Cortex of kidney (tissue), 1 donor: ENCODE data around the gene PDE5A.
"Not testable (repeated sequence)": the region's sequence is repeated elsewhere in the genome, so short reads cannot be mapped to it uniquely, and the experiment has no call there.

ENCODE experiments used
- DNase-seq: peaks from one replicate; lab custom pipeline; 2025; lab: John Stamatoyannopoulos, UW

Gene PDE5A

DNA sequence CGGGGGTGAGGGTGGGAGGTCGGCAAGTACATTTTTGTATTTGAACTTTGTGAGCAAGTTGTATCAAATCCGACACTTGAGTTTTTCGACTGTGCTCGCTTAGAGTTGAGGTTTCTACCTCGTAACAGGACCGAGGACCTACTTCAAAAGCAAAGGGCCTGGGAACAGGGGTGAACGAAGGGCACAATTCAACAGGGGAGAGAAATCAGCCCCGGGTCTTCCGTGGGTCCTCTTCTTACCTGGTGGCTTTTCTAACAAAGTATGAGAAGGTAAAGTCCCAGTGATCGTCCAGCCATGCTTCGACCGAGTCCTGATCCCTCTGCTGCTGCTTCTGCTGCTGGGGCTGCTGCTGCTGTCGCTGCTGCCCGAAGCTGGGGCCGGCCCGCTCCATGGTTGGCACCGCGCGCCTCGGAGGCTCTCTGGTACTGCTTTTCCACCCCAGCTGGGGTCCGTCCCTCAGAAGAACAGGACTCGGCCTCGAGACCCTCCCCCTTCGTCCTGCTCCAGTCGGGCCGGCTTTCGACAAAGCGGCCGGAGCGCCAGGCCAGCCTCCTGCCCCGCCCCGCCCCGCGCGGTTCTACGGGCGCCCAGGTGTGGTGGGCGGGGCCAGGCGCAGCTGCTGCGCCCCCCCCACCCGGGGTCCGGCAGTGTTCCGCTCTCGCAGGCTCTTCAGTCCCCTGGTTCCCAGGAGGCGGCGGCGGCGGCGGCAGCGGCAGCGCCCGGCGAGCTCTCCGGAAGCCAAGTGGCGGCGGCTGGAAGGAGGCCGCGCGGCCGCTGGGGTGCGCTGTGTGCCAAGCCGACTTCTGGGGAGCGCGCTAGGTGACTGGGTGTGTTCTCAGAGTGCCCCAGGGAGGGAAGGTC, at the start of gene PDE5A:
Gene PDE5A (minus strand): TSS at position 524 of the 861 bp plus-strand sequence. CDS start 133 bp downstream, at position 391.
- peak; percentile 12 for DNase-seq

DNA sequence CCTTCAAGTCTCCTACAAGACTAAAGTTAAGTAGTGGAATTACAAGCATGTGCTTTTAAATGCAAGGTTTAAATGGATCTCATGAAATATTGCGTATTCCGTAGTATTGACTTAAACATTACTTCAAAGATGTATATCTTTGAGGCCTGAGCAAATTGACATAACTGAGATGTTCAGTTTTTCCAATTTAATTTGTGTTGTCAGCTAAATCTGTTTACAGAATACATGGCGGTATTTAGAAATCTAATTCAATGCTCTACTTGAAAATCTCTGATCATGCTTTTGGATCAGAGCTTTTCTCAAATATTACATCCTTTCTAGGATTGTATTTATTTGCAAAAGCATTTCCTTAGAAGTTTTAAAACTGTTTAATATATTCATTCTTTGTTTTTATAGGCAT, 47.5 kb upstream of the PDE5A start:
- DNase-seq, result no peak

DNA sequence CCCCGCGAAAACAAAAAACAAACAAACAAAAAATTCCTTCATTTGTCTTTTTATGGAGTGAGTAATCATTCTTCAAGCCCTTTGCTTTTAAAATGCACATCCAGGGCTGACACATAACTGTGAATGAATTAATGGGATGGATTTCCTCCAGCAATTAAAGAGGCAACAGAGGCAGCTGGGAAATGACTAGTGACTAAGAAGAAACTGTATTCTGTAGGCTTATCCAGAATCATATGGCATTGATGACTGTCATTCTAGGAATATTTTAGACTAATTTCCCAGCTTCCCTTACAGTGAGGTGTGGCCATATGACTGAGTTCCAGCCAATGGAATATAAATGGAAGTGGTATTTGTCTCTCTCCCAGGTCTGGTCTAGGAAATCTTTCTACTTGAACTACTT, 46.8 kb upstream of the PDE5A start:
- DNase-seq, result no peak

DNA sequence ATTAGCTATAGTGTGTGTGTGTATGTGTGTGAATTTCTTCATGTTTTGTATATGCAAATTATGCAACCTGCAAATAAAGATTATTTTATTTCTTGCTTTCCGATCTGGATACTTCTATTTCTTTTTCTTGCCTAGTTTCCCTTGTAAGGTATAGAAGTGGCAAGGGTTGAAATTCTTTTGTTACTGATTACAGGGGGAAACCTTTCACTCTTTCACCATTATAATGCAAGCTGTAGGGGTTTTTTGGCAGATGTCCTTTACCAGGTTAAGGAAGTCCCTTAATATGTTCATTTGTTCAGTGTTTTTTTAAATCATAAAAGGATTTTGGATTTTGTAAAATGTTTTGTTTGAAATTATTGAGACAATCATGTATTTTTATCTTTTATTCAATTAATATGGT, 44.3 kb upstream of the PDE5A start:
- DNase-seq, result no peak

DNA sequence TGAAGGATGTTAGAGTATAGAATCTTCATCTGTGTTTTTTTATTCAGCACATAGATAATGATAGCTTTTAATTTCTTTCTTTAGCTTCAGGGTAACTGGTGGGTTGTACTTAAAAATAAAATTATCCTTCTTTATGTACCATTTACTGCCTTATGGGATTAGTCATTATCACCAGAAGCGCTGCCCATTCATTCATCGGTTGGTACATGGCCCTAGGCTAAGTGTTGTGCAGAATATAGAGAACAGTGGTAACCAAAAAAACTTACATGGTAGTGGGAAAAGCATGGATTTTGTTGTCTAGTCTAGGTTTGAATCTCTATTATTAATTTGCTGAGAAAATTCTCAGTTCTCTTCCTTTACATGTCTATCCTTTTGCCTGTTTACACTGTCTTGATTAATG, 43.5 kb upstream of the PDE5A start:
- DNase-seq, result no peak

DNA sequence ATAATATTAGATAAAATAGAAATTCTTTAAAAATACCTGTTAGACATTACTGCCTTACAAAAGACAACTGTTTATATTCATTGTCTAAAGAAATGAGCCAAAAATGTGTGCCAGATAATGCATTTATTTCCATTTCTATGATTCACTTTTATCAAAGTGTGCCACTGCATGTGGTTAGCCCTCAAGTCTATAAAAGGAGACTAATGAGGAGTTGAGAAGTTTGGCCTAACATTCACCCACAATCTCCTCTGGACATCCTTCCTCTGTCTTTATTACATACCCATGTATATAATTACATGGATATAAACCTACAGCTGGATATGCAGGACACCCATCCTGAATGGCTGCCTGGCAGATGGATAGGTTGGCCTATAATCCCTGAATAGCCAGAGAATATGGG, 42.6 kb upstream of the PDE5A start:
- no peak for DNase-seq

DNA sequence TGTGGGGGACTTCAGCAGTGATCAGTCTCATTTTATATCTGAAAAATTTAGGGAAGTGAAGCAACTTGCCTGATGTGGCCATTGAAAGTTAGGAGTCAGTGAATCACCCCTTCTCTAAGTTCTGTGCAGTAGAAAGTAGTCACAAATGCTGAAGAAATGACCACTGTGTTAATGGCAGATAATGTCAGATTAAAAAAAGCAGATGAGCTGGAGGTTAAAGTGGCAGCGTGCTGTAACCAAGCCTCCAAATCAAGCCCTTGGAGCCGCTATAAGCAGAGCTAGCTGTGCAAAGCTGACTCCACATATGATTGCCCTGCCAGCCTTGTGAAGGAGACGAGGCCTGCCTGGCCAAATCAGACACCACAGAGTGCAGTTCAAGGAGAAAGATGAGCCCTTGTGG, 39.2 kb upstream of the PDE5A start:
- DNase-seq, result no peak

DNA sequence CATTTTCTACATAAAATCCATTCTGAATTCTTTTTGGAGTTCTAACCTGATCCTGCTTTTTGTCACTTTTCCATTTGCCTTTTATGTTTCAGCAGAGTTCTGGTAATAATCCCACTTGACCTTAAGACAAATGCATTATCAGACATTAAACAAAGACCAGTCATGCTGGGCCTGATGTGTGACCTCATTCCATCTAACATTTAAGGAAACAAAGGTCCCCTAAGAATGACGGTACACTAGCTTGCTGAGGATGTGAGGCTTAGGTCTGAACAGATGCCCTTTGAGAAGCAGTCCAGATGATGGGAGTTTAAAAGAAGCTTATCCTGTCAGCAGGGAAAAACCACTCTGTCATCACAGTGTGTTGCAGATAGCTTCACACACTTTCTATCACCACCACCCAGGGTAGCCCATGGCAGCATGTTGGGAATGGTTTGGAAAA, 38.1 kb upstream of the PDE5A start:
- no peak for DNase-seq

DNA sequence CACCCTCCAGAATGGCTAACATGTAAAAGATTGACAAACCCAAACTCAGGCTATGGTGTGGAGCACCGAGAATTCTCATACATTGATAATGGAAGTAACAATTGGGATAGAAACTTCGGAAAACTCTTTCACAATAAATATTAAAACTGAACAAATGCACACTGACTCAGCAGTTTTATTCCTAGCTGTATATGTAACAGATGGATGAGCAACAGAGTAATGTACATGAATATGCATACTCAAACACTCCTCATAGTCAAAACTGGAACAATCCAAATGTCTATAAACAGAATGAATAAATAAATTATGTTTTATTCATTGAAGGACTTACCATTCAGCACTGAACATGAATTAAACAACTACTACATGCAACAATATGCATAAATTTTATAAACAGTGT, 37.1 kb upstream of the PDE5A start:
- no peak for DNase-seq

DNA sequence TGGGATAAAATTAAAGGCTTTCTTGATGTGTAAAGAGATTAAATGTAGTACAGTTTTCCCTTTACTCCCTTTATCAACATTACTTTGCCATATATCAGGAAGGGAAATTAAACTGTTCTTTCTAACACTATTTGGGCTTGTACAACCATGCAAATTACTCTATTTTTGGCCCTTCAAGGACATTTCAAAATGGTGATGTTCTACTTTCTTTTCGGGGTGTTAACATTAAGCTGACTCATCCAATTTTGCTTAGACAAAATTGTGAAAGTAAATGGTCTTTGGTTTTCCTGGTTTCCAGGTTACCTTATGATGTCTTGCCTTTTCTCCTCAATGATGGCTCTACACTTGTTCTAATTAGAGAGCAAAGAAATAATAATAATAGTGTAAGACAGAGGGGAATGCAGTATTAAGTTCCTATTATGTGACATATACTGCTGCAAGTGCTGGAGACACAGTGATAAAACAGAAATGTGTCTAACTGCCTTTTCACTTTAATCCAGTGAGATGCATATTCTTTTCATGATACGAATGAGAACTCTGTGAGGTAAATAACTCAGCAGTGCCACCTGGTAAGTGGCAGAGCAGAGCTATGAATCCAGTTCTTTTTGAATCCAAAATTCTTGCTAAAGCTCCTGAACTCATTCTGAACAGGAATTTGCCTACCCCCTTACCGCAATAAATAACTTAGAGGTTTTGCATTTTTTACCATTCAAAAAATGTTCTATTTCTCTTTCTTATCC, 35.7 kb upstream of the PDE5A start:
- no peak for DNase-seq

DNA sequence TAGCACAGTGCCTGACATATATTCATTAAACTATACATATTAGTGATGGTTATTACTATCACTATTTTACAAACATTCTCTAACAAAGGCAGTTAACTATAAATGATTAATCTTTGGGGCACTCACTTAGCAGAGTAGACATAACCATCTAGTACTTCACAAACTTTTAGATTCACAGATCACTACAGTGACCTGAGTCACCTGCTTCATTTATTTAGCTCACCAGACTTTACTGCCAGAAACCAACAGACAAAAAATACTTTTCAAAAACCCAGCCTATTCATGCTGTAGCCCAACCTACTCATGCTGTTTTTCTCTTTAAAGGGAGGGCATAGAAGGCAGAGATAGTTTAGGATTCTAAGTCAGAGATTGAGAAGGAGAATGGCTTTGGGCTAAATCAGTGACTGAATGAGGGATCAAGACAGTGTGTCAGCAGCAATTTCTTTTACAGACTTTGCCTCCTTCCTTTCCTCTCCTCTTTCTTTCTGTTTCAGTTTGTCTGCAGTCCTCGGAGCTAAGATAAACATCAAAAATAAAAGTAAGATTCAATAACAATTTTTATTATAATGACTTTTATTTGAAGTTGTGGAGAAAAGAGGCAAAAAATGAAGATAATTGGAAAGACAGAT, 34.7 kb upstream of the PDE5A start:
- DNase-seq, result no peak

DNA sequence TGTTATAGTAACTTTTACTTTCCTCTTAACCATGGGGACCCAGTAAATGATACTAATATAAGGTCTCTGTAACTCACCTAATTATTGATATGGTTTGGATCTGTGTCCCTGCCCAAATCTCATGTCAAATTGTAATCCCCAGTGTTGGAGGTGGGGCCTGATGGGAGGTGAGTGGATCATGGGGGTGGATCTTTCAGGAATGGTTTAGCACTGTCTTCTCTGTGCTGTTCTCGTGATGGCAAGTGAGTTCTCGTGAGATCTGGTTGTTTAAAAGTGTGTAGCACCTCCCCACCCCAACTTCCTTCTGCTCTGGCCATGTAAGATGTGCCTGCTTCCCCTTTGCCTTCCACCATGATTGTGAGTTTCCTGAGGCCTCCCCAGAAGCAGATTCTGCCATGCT, 34.0 kb upstream of the PDE5A start:
- not testable (repeated sequence) for DNase-seq

DNA sequence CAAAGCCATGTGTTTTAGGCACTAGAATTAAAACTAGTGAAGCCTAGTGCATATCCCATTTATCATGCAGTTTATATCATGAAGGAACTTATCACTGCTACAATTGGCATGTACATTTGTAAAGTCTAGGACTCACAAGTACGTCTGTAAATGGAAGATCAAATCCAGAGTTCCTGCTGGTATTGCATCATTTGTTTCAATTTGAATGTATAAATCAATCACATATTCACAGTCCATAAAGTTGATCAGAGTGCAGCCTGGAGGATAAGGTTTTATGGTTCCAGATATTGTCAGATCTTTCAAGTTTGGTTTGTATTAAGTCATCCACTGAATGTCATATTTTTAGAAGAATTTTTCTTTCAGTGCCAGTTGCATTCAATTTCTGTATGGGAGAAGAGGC, 32.6 kb upstream of the PDE5A start:
- no peak for DNase-seq

DNA sequence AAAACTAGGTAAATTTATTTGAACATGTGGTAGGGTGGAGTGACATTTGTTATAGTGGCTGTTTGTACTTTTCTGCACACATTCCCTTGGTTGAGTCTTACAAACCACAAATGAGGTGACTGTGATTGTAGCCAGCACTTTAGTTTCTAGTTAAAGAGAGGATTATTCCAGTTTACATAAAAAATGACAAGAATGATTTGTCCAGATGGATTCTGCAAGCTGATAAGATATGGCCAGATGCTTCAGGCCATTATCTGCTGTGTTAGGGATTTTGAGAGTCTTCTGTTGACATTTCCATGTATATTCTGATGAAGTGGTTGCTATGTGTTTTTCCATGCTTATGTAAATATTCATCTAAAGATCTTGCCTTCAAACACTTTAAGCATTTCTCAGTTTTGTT, 31.0 kb upstream of the PDE5A start:
- no peak for DNase-seq

DNA sequence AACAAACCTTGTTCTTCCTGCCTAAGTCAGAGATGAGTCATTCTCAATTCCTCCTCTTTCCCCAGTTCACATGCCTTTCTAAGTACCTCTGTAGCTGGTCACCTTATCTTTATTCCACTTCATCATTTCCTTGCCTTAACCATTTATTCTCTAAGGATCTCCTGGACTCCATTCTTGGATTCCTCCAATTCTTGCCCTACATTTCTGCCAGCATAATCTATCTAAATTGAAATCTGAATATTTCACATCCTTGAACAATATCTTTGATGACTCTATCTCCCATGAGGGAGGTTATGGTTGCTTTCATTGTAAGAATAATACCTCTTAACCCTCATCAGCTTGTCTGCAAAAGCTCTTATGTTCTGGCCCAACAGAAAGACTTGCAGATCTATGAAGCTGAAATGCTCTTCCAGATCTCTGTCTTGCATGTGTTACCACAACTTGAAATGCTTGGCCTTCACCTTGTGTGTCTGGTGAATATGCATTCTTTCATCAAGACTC, 28.6 kb upstream of the PDE5A start:
- DNase-seq, result no peak

DNA sequence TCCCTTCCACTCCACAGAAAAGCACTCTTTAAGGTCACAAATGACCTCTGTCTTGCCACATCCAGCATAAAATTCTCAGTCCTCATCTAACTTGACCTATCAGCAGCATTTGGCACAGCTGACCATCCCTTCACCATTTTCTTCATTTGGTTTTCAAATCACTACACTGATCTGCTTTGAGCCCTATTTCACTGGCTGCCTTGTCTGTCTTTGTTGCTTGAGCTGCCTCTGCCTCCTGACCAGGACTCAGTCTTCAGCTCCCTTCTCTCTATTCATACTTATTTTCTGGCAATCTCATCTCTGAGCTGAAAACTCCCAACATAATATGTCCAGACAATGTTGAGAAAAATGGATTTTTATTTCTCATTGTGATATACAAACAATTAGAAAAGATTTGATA, 27.7 kb upstream of the PDE5A start:
- DNase-seq, result no peak

DNA sequence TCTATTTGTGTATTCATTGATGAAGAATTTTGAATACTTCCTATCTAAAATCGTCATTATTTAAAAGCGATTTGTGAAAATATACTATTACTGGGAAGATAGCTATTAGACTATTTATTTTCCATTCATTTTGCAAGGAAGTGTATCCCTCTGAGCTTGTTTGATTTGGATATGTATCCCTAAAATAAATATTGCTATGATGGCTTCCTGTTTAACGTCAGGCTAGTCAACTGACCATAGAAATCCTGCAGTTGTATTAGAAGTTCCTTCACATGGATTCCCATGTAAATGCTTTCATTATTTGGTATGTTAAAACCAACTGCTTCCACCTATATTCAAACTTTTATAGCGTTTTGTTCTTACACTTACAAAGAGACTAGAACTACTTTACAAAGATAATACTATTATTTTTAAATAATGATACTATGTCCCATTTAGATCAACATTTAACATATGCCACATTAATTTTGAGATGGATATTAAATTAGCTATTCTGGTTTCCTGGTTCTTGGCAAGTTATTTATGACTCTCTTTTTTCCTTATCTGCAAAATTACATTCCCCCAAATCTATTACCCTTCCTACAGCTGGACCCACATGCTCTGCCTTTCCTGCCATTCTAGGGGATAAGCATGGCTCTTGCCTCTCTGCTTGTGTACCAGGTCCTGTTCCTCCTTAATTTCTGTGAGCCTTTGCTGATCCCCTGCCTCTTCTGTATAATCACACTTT, 26.7 kb upstream of the PDE5A start:
- no peak for DNase-seq

DNA sequence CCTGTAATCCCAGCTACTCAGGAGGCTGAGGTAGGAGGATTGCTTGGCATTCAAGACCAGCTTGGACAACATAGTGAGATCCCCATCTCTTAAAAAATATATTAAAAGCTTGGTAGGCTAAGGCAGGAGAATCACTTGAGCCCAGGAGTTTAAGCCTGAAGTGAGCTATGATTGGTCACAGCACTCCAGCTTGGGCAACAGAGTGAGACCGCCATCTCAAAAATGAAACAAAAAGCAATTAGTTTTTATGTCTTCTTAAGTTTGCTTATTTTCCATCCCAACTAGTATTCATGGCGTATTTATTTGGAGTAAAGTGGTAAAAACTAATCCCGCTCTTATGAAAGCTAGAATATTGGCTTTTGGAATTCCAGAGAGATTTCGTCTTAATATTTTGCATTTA, 25.4 kb upstream of the PDE5A start:
- DNase-seq, result no peak

DNA sequence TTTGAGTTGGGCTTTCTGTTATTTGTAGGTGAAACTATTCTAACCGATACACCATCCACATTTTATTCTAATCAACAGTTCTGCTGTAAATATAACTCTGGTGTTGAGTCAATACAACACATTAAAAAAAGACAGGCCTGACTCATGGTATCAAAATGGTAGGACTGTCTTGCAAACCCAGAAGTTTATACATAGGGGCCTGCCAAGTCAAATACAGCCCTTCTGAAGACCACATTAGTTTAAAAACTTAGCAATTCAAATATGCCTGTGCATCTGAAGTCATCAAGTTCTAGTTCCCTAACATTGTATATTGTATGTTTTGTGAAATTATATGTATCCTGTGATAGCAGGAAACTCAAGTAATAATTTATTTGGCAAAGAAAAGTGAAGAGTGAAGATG, 24.4 kb upstream of the PDE5A start:
- no peak for DNase-seq

DNA sequence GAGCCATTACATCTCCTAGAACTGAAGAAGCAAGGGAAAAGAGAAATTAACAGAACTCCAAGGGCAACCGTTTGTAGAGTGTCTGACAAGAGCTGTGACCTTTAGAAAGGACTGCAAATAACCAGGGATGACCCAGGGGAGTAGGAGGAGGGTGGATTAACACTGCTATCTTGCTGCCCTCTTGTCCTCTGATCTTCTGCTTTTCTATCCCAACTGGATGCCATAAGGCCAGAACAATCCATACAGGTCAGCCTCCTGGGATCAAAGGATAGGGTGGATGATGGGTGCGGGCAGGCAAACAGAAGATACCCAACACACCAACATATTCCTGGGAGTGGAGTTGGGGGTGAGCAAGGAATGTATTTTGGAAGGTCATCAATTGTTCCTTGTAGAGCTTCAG, 19.8 kb upstream of the PDE5A start:
- no peak for DNase-seq

DNA sequence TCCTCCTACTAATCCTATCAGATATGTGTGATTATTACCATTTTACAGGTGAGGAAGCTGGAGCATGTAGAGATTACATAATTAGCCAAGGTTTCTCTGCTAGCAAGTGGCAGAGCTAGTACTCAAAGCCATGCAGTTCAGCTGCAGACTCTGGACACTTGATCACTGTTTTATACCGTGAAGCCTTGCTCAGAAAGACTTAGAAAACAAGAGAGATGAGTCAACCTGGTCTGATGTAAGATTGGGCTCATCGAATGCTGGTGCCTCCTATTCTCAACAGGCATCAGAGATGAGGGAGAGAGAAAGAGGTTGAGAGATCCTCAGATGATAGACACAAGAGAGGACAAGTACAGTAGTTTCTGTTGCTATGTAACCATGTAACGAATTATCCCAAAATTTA, 19.0 kb upstream of the PDE5A start:
- no peak for DNase-seq
